Neutrophil (primary cell): ENCODE measurements around the gene SLC52A3.
A peak's percentile ranks its signal among the peaks of the same experiment; 100 is the strongest.

Source experiments
- H3K27ac ChIP-seq: fragments of 200-600 bp; sonication (generic); 2 replicates; pipeline ENCODE4 v1.5.1; 2016; ENCODE audit warnings: mild to moderate bottlenecking, moderate library complexity
- H3K27me3 ChIP-seq: fragments of 200-600 bp; sonication (generic); 2 replicates; pipeline ENCODE4 v1.6.0; 2016; ENCODE audit warnings: mild to moderate bottlenecking
- H3K36me3 ChIP-seq: fragments of 200-600 bp; sonication (generic); 2 replicates; pipeline ENCODE4 v1.5.1; 2017
- H3K4me1 ChIP-seq, 2 experiments: fragments of 200-600 bp in 1 of 2; sonication (generic) in 1 of 2; 1 replicate in 1 of 2; 2 replicates in 1 of 2; pipeline versions ENCODE4 v1.5.1 to v1.6.1; 2013 to 2016; ENCODE audit warnings: low read depth in 1 of 2, low read length in 1 of 2, mild to moderate bottlenecking in 1 of 2, moderate library complexity in 1 of 2; ENCODE audit not compliant: control insufficient read depth in 1 of 2, insufficient read depth in 1 of 2
- H3K4me3 ChIP-seq, 2 experiments: fragments of 200-600 bp in 1 of 2; sonication (generic) in 1 of 2; 1 replicate in 1 of 2; 2 replicates in 1 of 2; pipeline ENCODE4 v1.5.1; 2013 to 2016; ENCODE audit warnings: low read depth in 1 of 2, low read length in 1 of 2, mild to moderate bottlenecking in 1 of 2, moderate library complexity in 1 of 2
- H3K9me3 ChIP-seq: fragments of 200-600 bp; sonication (generic); 2 replicates; pipeline ENCODE4 v1.5.1; 2016
- TF ChIP-seq, protein P1 (sequence below): fragments of 200-600 bp; sonication (generic); IDR thresholded peaks from 2 replicates; pipeline ENCODE4 v1.5.1; 2016; ENCODE audit warnings: antibody characterized with exemption

Gene SLC52A3

DNA sequence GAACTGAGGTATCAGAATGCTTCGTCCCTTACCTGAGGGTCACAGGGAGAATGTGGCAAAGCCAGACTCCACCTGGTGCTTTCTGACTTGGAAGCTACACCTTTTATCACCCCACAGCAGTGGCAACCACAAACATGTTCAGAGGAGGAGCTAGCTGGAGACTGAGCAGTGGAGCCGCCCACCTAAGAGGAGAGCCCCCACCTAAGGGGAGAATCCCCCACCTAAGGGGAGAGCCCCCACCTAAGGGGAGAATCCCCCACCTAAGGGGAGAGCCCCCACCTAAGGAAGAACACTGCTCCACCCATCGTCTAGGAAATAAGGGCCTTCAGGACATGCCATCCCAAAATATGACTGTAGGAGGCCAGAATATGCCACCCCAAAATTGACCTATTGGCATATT is 4.0 kb downstream of the SLC52A3 start:
- Histone ChIP-seq H3K36me3 (no peaks in the 10 kb centered on the region), H3K9me3 (no peaks in the 10 kb centered on the region), H3K4me3 (no peak overlapping the region), H3K4me1 (no peaks in the 10 kb centered on the region), H3K27ac (no peak overlapping the region), H3K27me3 (peaks cover 21% of the 10 kb centered on the region)
- TF ChIP-seq, protein P1, sequence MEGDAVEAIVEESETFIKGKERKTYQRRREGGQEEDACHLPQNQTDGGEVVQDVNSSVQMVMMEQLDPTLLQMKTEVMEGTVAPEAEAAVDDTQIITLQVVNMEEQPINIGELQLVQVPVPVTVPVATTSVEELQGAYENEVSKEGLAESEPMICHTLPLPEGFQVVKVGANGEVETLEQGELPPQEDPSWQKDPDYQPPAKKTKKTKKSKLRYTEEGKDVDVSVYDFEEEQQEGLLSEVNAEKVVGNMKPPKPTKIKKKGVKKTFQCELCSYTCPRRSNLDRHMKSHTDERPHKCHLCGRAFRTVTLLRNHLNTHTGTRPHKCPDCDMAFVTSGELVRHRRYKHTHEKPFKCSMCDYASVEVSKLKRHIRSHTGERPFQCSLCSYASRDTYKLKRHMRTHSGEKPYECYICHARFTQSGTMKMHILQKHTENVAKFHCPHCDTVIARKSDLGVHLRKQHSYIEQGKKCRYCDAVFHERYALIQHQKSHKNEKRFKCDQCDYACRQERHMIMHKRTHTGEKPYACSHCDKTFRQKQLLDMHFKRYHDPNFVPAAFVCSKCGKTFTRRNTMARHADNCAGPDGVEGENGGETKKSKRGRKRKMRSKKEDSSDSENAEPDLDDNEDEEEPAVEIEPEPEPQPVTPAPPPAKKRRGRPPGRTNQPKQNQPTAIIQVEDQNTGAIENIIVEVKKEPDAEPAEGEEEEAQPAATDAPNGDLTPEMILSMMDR = no peak

- H3K36me3 ChIP-seq = no peaks in the 10 kb centered on the region
- H3K27ac ChIP-seq = no peak overlapping the region
- TF ChIP-seq, protein P1 = no peak
Measured at GRCh38 chr20:761418-762381, 6.6 kb downstream of the SLC52A3 start.

GRCh38 chr20:760751-761417 is 7.4 kb downstream of the SLC52A3 start:
- H3K36me3 ChIP-seq = no peaks in the 10 kb centered on the region
- H3K9me3 ChIP-seq = no peaks in the 10 kb centered on the region
- no peak overlapping the region for H3K4me3 ChIP-seq
- H3K4me1 ChIP-seq = no peaks in the 10 kb centered on the region
- peaks cover 16% of the 10 kb centered on the region for H3K27me3 ChIP-seq
- no peak overlapping the region for H3K27ac ChIP-seq
- TF ChIP-seq, protein P1 = peak; percentile 54

More at GRCh38 chr20:761418-762381, 6.6 kb downstream of the SLC52A3 start:
- Histone ChIP-seq H3K27me3 (peaks cover 16% of the 10 kb centered on the region), H3K9me3 (no peaks in the 10 kb centered on the region), H3K4me3 (no peak overlapping the region), H3K4me1 (no peaks in the 10 kb centered on the region)

GRCh38 chr20:757506-757905 is 10.8 kb downstream of the SLC52A3 start:
- Histone ChIP-seq H3K27ac (no peak overlapping the region), H3K9me3 (no peaks in the 10 kb centered on the region), H3K4me3 (no peak overlapping the region), H3K4me1 (no peaks in the 10 kb centered on the region), H3K36me3 (no peaks in the 10 kb centered on the region), H3K27me3 (peaks cover 16% of the 10 kb centered on the region)
- TF ChIP-seq, protein P1 = no peak

DNA sequence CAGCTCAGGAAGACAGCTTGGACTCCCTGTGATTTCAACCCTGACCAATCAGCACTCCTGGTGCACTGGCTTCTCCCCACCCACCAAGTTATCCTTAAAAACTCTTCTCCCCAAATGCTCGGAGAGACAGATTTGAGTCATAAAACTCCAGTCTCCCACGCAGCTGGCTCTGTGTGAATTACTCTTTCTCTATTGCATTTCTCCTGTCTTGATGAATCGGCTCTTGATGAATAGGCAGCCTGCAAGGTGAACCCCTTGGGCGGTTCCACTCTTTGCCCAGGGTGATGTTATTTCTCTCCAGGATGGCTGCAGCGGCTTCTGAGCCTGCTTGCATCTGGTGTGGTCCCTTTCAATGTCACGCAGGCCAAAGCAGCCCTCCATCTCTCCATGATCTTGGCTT is 12.4 kb downstream of the SLC52A3 start:
- Histone ChIP-seq H3K4me1 (no peaks in the 10 kb centered on the region), H3K9me3 (no peaks in the 10 kb centered on the region), H3K4me3 (no peak overlapping the region), H3K27me3 (peaks cover 16% of the 10 kb centered on the region), H3K27ac (no peak overlapping the region), H3K36me3 (no peaks in the 10 kb centered on the region)
- TF ChIP-seq, protein P1 = no peak
